ENCODE results near the gene ADD3. TPM values are rescaled to one million over a fixed set of nuclear protein-coding genes. Genes with fewer than 3 reads are reported as not detected.

Gene ADD3
- total RNA-seq, 1 experiment from 2014 or later = 59.9 TPM

- H3K23me2 ChIP-seq (ENCODE audit: insufficient read length, low read depth, low read length, poor library complexity, severe bottlenecking) = no peaks in the 10 kb centered on the region
- no peak overlapping the region for H3K23ac ChIP-seq (ENCODE audit: insufficient read length, low read depth, low read length)
- H2AFZ ChIP-seq (ENCODE audit: low read length) = no peak overlapping the region
- no peak overlapping the region for H2BK15ac ChIP-seq (ENCODE audit: low read depth, low read length)
- Mint-ChIP-seq H3K27me3 (ENCODE audit: low read depth) (no peaks in the 10 kb centered on the region), H3K36me3 (ENCODE audit: insufficient read depth in 1 of 3, low read depth in 3 of 3) (peaks cover 0 to 4% (median 2%) of the 10 kb centered on the region in 3 experiments; a peak in 1 of 7 replicates), H3K4me1 (peaks cover 17 to 21% of the 10 kb centered on the region in 2 experiments), H3K9me3 (no peaks in the 10 kb centered on the region), H3K4me3 (no peak overlapping the region), H3K27ac (peak overlapping the region in 1 of 3 experiments; percentile 9; a peak in 1 of 7 replicates)
- no CpG with 5 or more reads among the region's 2 CpGs for WGBS (ENCODE audit: extremely low coverage, insufficient read length, low lambda C conversion rate)
- no peak overlapping the region for H2BK5ac ChIP-seq (ENCODE audit: insufficient read length, low read length)
- H2BK120ac ChIP-seq (ENCODE audit: low read depth, low read length, poor library complexity, severe bottlenecking) = no peak overlapping the region
- no peak overlapping the region for H2BK12ac ChIP-seq (ENCODE audit: insufficient read length, low read depth, low read length)
- TF ChIP-seq, protein P1, sequence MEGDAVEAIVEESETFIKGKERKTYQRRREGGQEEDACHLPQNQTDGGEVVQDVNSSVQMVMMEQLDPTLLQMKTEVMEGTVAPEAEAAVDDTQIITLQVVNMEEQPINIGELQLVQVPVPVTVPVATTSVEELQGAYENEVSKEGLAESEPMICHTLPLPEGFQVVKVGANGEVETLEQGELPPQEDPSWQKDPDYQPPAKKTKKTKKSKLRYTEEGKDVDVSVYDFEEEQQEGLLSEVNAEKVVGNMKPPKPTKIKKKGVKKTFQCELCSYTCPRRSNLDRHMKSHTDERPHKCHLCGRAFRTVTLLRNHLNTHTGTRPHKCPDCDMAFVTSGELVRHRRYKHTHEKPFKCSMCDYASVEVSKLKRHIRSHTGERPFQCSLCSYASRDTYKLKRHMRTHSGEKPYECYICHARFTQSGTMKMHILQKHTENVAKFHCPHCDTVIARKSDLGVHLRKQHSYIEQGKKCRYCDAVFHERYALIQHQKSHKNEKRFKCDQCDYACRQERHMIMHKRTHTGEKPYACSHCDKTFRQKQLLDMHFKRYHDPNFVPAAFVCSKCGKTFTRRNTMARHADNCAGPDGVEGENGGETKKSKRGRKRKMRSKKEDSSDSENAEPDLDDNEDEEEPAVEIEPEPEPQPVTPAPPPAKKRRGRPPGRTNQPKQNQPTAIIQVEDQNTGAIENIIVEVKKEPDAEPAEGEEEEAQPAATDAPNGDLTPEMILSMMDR (conservative IDR thresholded peaks at IDR 0.05) = no peak
- H3K27me3 ChIP-seq (ENCODE audit: insufficient read depth, low read length) = no peaks in the 10 kb centered on the region
- no peak overlapping the region for H2BK20ac ChIP-seq (ENCODE audit: low read depth, low read length, poor library complexity, severe bottlenecking)
- H3K18ac ChIP-seq (ENCODE audit: insufficient read length, low read depth, low read length) = no peak overlapping the region
- peaks cover 4% of the 10 kb centered on the region; the same call in 1 of the 2 replicates for H3K79me2 ChIP-seq (ENCODE audit: insufficient read depth, low read length)
- H3K79me1 ChIP-seq (ENCODE audit: insufficient read depth, low read depth, low read length, poor library complexity, severe bottlenecking) = peaks cover 10% of the 10 kb centered on the region
- no peak overlapping the region for H4K5ac ChIP-seq (ENCODE audit: insufficient read length, low read depth, low read length)
- no peak overlapping the region for H2AK5ac ChIP-seq (ENCODE audit: insufficient read length, low read length)
- no peak overlapping the region for H3K56ac ChIP-seq (ENCODE audit: insufficient read length, low read depth, low read length)
- no peak overlapping the region for H3T11ph ChIP-seq (ENCODE audit: low read length)
- no peak overlapping the region for H3K9ac ChIP-seq (ENCODE audit: extremely low read depth, insufficient read length, low read length)
- H4K8ac ChIP-seq (replicated peaks; ENCODE audit: insufficient read length, low read depth, low read length) = no peak overlapping the region
- H3K14ac ChIP-seq (ENCODE audit: insufficient read depth, low read length) = no peak overlapping the region
- H3K4me1 ChIP-seq (ENCODE audit: insufficient read depth, low read length) = no peaks in the 10 kb centered on the region
- no peak overlapping the region for H3K4me2 ChIP-seq (ENCODE audit: insufficient read depth, insufficient read length, low read length)
- no peak for DNase-seq
- H4K20me1 ChIP-seq (ENCODE audit: control insufficient read depth, insufficient read depth, insufficient read length) = no peaks in the 10 kb centered on the region
- no peak overlapping the region for H4K91ac ChIP-seq (ENCODE audit: insufficient read length, low read depth, low read length)
- no peak overlapping the region for H3K4ac ChIP-seq (ENCODE audit: low read depth, low read length)
- H3K27ac ChIP-seq (ENCODE audit: insufficient read length, low read depth, low read length) = no peak overlapping the region
- no peaks in the 10 kb centered on the region for H3K9me3 ChIP-seq (ENCODE audit: control insufficient read depth, low read depth, low read length)
Measured at GRCh38 chr10:110022716-110023504, 15.1 kb downstream of the ADD3 start.

All from H9 (cell line).